ENCODE data around the gene BAHCC1.
A peak's percentile ranks its signal among the peaks of the same experiment; 100 is the strongest.

DNA sequence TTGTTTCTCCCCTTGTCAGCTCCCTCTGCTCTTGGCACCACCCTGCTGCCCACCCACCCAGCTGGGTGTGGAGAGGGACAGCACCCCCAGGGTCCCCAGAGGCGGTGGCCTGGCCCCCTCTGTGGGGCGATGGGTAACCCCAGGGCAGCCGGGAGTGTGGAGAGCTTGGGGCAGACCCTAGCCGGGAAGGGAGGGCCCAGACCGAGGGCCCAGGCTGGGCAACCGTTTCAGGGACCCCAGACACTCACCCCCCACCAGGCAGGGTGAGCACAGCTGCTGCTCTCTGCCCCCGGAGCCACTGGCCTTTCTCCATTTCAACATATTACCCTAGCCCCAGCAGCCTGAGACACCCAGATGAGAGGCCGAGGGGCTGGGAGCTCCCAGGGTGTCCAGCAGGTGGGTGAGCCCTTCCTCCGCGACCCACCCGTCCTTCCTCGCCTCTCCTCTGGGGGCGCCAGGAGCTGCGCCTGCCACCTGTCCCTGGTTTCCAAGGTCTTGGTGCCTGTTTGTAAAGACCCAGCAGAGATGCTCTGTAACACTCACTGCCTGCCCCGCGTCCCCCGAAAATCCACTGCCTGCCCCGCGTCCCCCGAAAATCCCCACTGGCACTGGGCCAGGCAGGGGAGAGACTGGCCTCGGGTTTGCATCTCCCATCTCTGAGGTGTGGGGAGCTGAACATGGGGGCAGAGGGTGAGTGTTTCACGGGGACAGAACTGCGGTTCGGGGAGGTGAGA is 45.4 kb downstream of the BAHCC1 start:
- TF ChIP-seq, protein P1, sequence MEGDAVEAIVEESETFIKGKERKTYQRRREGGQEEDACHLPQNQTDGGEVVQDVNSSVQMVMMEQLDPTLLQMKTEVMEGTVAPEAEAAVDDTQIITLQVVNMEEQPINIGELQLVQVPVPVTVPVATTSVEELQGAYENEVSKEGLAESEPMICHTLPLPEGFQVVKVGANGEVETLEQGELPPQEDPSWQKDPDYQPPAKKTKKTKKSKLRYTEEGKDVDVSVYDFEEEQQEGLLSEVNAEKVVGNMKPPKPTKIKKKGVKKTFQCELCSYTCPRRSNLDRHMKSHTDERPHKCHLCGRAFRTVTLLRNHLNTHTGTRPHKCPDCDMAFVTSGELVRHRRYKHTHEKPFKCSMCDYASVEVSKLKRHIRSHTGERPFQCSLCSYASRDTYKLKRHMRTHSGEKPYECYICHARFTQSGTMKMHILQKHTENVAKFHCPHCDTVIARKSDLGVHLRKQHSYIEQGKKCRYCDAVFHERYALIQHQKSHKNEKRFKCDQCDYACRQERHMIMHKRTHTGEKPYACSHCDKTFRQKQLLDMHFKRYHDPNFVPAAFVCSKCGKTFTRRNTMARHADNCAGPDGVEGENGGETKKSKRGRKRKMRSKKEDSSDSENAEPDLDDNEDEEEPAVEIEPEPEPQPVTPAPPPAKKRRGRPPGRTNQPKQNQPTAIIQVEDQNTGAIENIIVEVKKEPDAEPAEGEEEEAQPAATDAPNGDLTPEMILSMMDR (conservative IDR thresholded peaks at IDR 0.05), result peak; percentile 52
- no peak for TF ChIP-seq EZH2 (IDR thresholded peaks at IDR 0.05; ENCODE audit: low read depth)
